ENCODE measurements around the gene LTB4R. TPM values are rescaled to one million over a fixed set of nuclear protein-coding genes. Genes with fewer than 3 reads are reported as not detected.

The LTB4R gene
- total and polyA plus RNA-seq, 4 donors, result 0.86 to 5.0 (median 2.5) TPM

DNA sequence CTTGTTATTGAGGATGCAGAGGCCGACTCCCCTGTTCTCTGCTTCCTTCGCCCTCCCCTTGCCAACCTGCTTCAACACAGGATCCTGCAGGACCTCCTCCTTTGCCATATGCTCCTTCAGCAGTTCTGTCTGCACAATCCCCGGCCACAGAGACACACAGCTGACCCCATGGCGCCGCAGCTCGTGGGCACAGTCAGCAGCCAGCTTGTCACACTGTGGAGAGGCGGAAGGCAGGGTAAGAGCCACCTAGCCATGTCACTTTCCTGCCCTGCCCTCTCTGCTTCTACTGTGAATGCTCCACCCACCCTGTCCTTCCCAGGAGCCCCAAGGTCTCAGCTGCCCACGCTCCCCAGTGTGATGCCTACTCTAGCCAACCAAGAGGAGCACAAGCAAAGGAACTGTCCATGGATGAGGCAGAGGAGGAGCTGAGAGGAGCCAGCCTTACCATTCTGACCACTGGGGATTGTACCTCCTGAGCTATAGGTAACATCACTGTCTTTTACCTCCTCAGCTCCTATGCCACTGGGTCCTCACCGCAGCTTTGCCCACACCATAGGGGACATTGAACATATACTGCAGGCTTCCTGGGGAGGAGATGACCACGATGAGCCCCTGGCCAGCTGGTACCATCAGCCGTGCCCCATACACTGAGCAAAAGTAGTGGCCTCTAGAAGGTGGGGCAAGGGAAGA lies 19.0 kb upstream of the LTB4R start:
- H3K27me3 ChIP-seq (ENCODE audit: control insufficient read depth in 4 of 4, insufficient read depth in 4 of 4, low read length in 3 of 4), result no peaks in the 10 kb centered on the region
- H3K9ac ChIP-seq (ENCODE audit: low read depth in 1 of 2, low read length in 2 of 2), result no peak overlapping the region
- no peak for TF ChIP-seq TAF1 (conservative IDR thresholded peaks at IDR 0.05)
- TF ChIP-seq, protein P1, sequence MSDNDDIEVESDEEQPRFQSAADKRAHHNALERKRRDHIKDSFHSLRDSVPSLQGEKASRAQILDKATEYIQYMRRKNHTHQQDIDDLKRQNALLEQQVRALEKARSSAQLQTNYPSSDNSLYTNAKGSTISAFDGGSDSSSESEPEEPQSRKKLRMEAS (IDR thresholded peaks at IDR 0.05), result no peak
- no peak for TF ChIP-seq EGR1 (IDR thresholded peaks at IDR 0.05; ENCODE audit: low read depth in 2 of 2)
- no peak for TF ChIP-seq FOXA1 (IDR thresholded peaks at IDR 0.05)
- TF ChIP-seq, protein P2, sequence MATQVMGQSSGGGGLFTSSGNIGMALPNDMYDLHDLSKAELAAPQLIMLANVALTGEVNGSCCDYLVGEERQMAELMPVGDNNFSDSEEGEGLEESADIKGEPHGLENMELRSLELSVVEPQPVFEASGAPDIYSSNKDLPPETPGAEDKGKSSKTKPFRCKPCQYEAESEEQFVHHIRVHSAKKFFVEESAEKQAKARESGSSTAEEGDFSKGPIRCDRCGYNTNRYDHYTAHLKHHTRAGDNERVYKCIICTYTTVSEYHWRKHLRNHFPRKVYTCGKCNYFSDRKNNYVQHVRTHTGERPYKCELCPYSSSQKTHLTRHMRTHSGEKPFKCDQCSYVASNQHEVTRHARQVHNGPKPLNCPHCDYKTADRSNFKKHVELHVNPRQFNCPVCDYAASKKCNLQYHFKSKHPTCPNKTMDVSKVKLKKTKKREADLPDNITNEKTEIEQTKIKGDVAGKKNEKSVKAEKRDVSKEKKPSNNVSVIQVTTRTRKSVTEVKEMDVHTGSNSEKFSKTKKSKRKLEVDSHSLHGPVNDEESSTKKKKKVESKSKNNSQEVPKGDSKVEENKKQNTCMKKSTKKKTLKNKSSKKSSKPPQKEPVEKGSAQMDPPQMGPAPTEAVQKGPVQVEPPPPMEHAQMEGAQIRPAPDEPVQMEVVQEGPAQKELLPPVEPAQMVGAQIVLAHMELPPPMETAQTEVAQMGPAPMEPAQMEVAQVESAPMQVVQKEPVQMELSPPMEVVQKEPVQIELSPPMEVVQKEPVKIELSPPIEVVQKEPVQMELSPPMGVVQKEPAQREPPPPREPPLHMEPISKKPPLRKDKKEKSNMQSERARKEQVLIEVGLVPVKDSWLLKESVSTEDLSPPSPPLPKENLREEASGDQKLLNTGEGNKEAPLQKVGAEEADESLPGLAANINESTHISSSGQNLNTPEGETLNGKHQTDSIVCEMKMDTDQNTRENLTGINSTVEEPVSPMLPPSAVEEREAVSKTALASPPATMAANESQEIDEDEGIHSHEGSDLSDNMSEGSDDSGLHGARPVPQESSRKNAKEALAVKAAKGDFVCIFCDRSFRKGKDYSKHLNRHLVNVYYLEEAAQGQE (IDR thresholded peaks at IDR 0.05), result no peak
- no peak for TF ChIP-seq YY1 (IDR thresholded peaks at IDR 0.05)
- no peak for DNase-seq (ENCODE audit: low spot score)
- peaks cover 2 to 48% (median 47%) of the 10 kb centered on the region in 4 donors for H3K4me1 ChIP-seq (ENCODE audit: control insufficient read depth in 4 of 4, insufficient read depth in 4 of 4, low read length in 3 of 4)
- no peaks in the 10 kb centered on the region for H3K9me3 ChIP-seq (ENCODE audit: control insufficient read depth in 4 of 4, low read length in 3 of 4)
- H3K27ac ChIP-seq (ENCODE audit: low read depth in 1 of 2, low read length in 2 of 2), result no peak overlapping the region
- H3K4me3 ChIP-seq (ENCODE audit: low read depth in 1 of 3, low read length in 3 of 3), result no peak overlapping the region
- peaks cover 5 to 39% (median 25%) of the 10 kb centered on the region in 4 donors for H3K36me3 ChIP-seq (ENCODE audit: control insufficient read depth in 4 of 4, insufficient read depth in 3 of 4, low read depth in 1 of 4, low read length in 3 of 4)
- WGBS, result 85% methylated on average over 11 of the region's 11 CpGs

DNA sequence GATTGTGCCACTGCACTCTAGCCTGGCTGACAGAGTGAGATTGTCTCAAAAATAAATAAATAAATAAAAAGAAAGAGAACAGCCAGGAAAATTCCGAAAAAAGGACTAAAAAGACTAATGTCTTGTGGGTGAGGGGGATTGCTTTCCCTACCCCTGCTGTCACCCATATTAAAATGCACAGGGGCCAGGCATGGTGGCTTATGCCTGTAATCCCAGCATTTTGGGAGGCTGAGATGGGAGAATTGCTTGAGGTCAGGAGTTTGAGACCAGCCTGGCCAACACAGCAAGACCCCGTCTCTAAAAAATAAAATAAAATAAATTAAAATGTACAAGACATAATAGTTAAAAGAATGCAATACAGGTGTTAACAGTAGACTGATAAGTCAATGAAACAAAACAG lies 17.8 kb upstream of the LTB4R start:
- H3K27ac ChIP-seq (ENCODE audit: low read depth in 1 of 2, low read length in 2 of 2), result no peak overlapping the region
- no peaks in the 10 kb centered on the region for H3K9me3 ChIP-seq (ENCODE audit: control insufficient read depth in 4 of 4, low read length in 3 of 4)
- H3K27me3 ChIP-seq (ENCODE audit: control insufficient read depth in 4 of 4, insufficient read depth in 4 of 4, low read length in 3 of 4), result no peaks in the 10 kb centered on the region
- no peak overlapping the region for H3K9ac ChIP-seq (ENCODE audit: low read depth in 1 of 2, low read length in 2 of 2)
- no peak overlapping the region for H3K4me3 ChIP-seq (ENCODE audit: low read depth in 1 of 3, low read length in 3 of 3)
- H3K4me1 ChIP-seq (ENCODE audit: control insufficient read depth in 4 of 4, insufficient read depth in 4 of 4, low read length in 3 of 4), result peaks cover 2 to 60% (median 56%) of the 10 kb centered on the region in 4 donors
- peaks cover 5 to 39% (median 25%) of the 10 kb centered on the region in 4 donors for H3K36me3 ChIP-seq (ENCODE audit: control insufficient read depth in 4 of 4, insufficient read depth in 3 of 4, low read depth in 1 of 4, low read length in 3 of 4)
- TF ChIP-seq YY1 (IDR thresholded peaks at IDR 0.05), result no peak
- TF ChIP-seq, protein P3, sequence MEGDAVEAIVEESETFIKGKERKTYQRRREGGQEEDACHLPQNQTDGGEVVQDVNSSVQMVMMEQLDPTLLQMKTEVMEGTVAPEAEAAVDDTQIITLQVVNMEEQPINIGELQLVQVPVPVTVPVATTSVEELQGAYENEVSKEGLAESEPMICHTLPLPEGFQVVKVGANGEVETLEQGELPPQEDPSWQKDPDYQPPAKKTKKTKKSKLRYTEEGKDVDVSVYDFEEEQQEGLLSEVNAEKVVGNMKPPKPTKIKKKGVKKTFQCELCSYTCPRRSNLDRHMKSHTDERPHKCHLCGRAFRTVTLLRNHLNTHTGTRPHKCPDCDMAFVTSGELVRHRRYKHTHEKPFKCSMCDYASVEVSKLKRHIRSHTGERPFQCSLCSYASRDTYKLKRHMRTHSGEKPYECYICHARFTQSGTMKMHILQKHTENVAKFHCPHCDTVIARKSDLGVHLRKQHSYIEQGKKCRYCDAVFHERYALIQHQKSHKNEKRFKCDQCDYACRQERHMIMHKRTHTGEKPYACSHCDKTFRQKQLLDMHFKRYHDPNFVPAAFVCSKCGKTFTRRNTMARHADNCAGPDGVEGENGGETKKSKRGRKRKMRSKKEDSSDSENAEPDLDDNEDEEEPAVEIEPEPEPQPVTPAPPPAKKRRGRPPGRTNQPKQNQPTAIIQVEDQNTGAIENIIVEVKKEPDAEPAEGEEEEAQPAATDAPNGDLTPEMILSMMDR (IDR thresholded peaks at IDR 0.05; ENCODE audit: low read depth, low read length, missing input control), result no peak
- TF ChIP-seq JUND (IDR thresholded peaks at IDR 0.05), result no peak
- TF ChIP-seq HNF4G (IDR thresholded peaks at IDR 0.05), result no peak
- TF ChIP-seq, protein P4, sequence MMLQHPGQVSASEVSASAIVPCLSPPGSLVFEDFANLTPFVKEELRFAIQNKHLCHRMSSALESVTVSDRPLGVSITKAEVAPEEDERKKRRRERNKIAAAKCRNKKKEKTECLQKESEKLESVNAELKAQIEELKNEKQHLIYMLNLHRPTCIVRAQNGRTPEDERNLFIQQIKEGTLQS (IDR thresholded peaks at IDR 0.05), result no peak
- no peak for DNase-seq (ENCODE audit: low spot score)
- 88% methylated on average over 2 of the region's 2 CpGs for WGBS
